GM21390 (cell line): ENCODE results near the gene SOX30.
A peak's percentile ranks its signal among the peaks of the same experiment; 100 is the strongest.

Source experiments
- ATAC-seq: cut with Tn5 transposase; IDR thresholded peaks from one replicate; pipeline ENCODE4 v1.9.1; 2021; ENCODE audit not compliant: unreplicated experiment

The SOX30 gene

GRCh38 chr5:157665467-157666070, 13.3 kb upstream of the SOX30 start:
- no peak for ATAC-seq

GRCh38 chr5:157659868-157660660, 7.8 kb upstream of the SOX30 start:
- ATAC-seq: no peak

- no peak for ATAC-seq
These were observed 6.7 kb upstream of the SOX30 start for GRCh38 chr5:157658893-157659292.

GRCh38 chr5:157657516-157657915, 5.3 kb upstream of the SOX30 start:
- ATAC-seq: no peak

- peak; percentile 89 for ATAC-seq
These were observed 438 bp downstream of the SOX30 start for GRCh38 chr5:157651623-157652376.

- no peak for ATAC-seq
These were observed 1.1 kb downstream of the SOX30 start for GRCh38 chr5:157650991-157651611.

GRCh38 chr5:157649101-157649500, 3.1 kb downstream of the SOX30 start:
- no peak for ATAC-seq

GRCh38 chr5:157648275-157648990, 3.8 kb downstream of the SOX30 start:
- no peak for ATAC-seq

- ATAC-seq: no peak
These were observed 11.7 kb downstream of the SOX30 start for GRCh38 chr5:157640406-157641066.

- ATAC-seq: no peak
These were observed 21.9 kb downstream of the SOX30 start for GRCh38 chr5:157630341-157630740.

- ATAC-seq: no peak
These were observed 25.4 kb downstream of the SOX30 start for GRCh38 chr5:157626831-157627230.

GRCh38 chr5:157624144-157624543, 28.1 kb downstream of the SOX30 start:
- no peak for ATAC-seq

- no peak for ATAC-seq
These were observed 31.5 kb downstream of the SOX30 start for GRCh38 chr5:157620776-157621175.

GRCh38 chr5:157618191-157618765, 34.0 kb downstream of the SOX30 start:
- ATAC-seq: no peak

- ATAC-seq: no peak
These were observed 35.5 kb downstream of the SOX30 start for GRCh38 chr5:157616785-157617184.

- ATAC-seq: no peak
These were observed 38.6 kb downstream of the SOX30 start for GRCh38 chr5:157613385-157614245.

GRCh38 chr5:157612581-157612980, 39.7 kb downstream of the SOX30 start:
- ATAC-seq: no peak

GRCh38 chr5:157611571-157612476, 40.4 kb downstream of the SOX30 start:
- ATAC-seq: peak; percentile 71
